ENCODE results near the gene REX1BD. TPM values are rescaled to one million over a fixed set of nuclear protein-coding genes. Genes with fewer than 3 reads are reported as not detected.
A peak's percentile ranks its signal among the peaks of the same experiment; 100 is the strongest.

Gene REX1BD
- total RNA-seq, 1 experiment from 2014 or later: 97.1 TPM

- POLR2A ChIA-PET: interaction anchor here (0.6 to 4.3 kb wide), 11 partner anchors 9 to 329 kb away, joined by 3 to 23 read pairs (median 4); partner anchors contain the start of genes COPE, DDX49, KXD1 and UBA52
- intact Hi-C loops (cut with micrococcal nuclease): loop anchor here (1.0 to 5.0 kb wide), 6 partner anchors 32 to 257 kb away; partner anchors contain the start of genes KLHL26 and KXD1
- TSS peak; percentile 67 for BruUV-seq (replicated peaks)
- no peak for TF ChIP-seq YY1 (IDR thresholded peaks at IDR 0.05; ENCODE audit: extremely low read depth, insufficient replicate concordance, low read depth, low read length)
- peak; percentile 86 for TF ChIP-seq MAX (IDR thresholded peaks at IDR 0.05)
- no peak for TF ChIP-seq TCF7L2 (IDR thresholded peaks at IDR 0.05; ENCODE audit: borderline replicate concordance, extremely low read depth, insufficient read depth, insufficient read length)
- no peak for TF ChIP-seq ZBTB33 (IDR thresholded peaks at IDR 0.05; ENCODE audit: extremely low read depth, insufficient replicate concordance, low read length)
- TF ChIP-seq REST (IDR thresholded peaks at IDR 0.05; ENCODE audit: low read depth): no peak
- no peak for TF ChIP-seq CTCF (IDR thresholded peaks at IDR 0.05 in 2 of 3, conservative IDR thresholded peaks at IDR 0.05 in 1 of 3; ENCODE audit: borderline replicate concordance in 1 of 3, insufficient read depth in 1 of 3, low read depth in 2 of 3, low read length in 2 of 3)
- TF ChIP-seq EZH2 (IDR thresholded peaks at IDR 0.05): no peak
- TF ChIP-seq ATF3 (IDR thresholded peaks at IDR 0.05): no peak
- TF ChIP-seq SP1 (IDR thresholded peaks at IDR 0.05; ENCODE audit: low read depth): no peak
- no peak for TF ChIP-seq EGR1 (IDR thresholded peaks at IDR 0.05; ENCODE audit: low read depth)
- no peak for TF ChIP-seq CEBPB (IDR thresholded peaks at IDR 0.05; ENCODE audit: low read depth)
- TF ChIP-seq ELF1 (IDR thresholded peaks at IDR 0.05; ENCODE audit: borderline replicate concordance, low read depth): no peak
- TF ChIP-seq POLR2AphosphoS5 (IDR thresholded peaks at IDR 0.05; ENCODE audit: low read depth, low read length): peak; percentile 2; the same call in 1 of the 2 replicates
- TF ChIP-seq SRF (IDR thresholded peaks at IDR 0.05; ENCODE audit: low read depth): no peak
- TF ChIP-seq SIN3A (IDR thresholded peaks at IDR 0.05; ENCODE audit: low read depth): no peak
- TF ChIP-seq JUND (IDR thresholded peaks at IDR 0.05): no peak
Observed at GRCh38 chr19:18589380-18590272, 1.0 kb downstream of the REX1BD start.

More at GRCh38 chr19:18589380-18590272, 1.0 kb downstream of the REX1BD start:
- 0 out of 4 replicates have a peak, but pooled peaks cover 0 to 4% of the 10 kb centered on the region in 2 experiments for H3K36me3 ChIP-seq (ENCODE audit: control insufficient read depth in 1 of 2, insufficient read depth in 2 of 2, low read length in 2 of 2)
- peaks cover 16 to 42% of the 10 kb centered on the region in 2 experiments for H3K4me1 ChIP-seq (ENCODE audit: control insufficient read depth in 1 of 2, insufficient read depth in 2 of 2, low read length in 2 of 2)
- CTCF ChIA-PET: interaction anchor here (0.7 to 7.5 kb wide), 18 partner anchors 9 to 310 kb away, joined by 3 to 39 read pairs (median 3); partner anchors contain the start of genes KXD1 and UBA52
- peak overlapping the region; percentile 67 to 89 for H3K4me3 ChIP-seq (replicated peaks in 1 of 2; ENCODE audit: low read depth in 1 of 2, low read length in 2 of 2)
- H3K27me3 ChIP-seq (ENCODE audit: insufficient read depth, low read length): no peaks in the 10 kb centered on the region
- no peaks in the 10 kb centered on the region for H4K20me1 ChIP-seq (ENCODE audit: insufficient read depth)
- RAD21 ChIA-PET (ENCODE audit: low non-redundant PET in 1 of 2, low total read pairs in 2 of 2, uncharacterized antibody in 2 of 2, unreplicated experiment in 2 of 2): interaction anchor here (0.7 to 1.7 kb wide), 4 partner anchors 18 to 274 kb away, joined by 3 to 4 read pairs (median 4); partner anchors contain the start of gene UBA52 (in 1 of the 2)
- H3K9me2 ChIP-seq (ENCODE audit: insufficient read depth): no peaks in the 10 kb centered on the region
- H3K4me2 ChIP-seq (ENCODE audit: low read length): peak overlapping the region; percentile 88
- no peak overlapping the region for H2AFZ ChIP-seq (ENCODE audit: low read depth, low read length, poor library complexity, severe bottlenecking)
- H3K79me2 ChIP-seq (ENCODE audit: insufficient read depth, low read length): peaks cover 13% of the 10 kb centered on the region; the same call in 1 of the 2 replicates
- ATAC-seq (peak; percentile 49), DNase-seq (ENCODE audit: low read depth, low spot score) (peak; percentile 73)
- peak overlapping the region; percentile 97 for H3K9ac ChIP-seq (ENCODE audit: low read length)
- H3K9me3 ChIP-seq (ENCODE audit: control insufficient read depth in 1 of 2, insufficient read depth in 1 of 2, low read depth in 1 of 2, low read length in 2 of 2): no peaks in the 10 kb centered on the region
- H3K27ac ChIP-seq (ENCODE audit: low read depth, low read length): peak overlapping the region; percentile 100

All from HCT116 (cell line).